Spleen (tissue), 7 donors: Measurements from ENCODE around the gene GCM1.

ENCODE experiments used
- POLR2A ChIP-seq, 3 donors: fragments of 450-650 bp; IDR thresholded peaks; one replicate each; pipeline ENCODE4 v1.5.1; 2017; ENCODE audit warnings: antibody characterized with exemption in 3 of 3, mild to moderate bottlenecking in 1 of 3
- TF ChIP-seq, protein P1 (sequence below), 11 experiments: fragments of 200-600 bp in 7 of 11; fragments of 450-650 bp in 4 of 11; sonication (generic) in 4 of 11; IDR thresholded peaks in 8 of 11; conservative IDR thresholded peaks in 3 of 11; 1 replicate in 7 of 11; 2 replicates in 4 of 11; pipeline versions ENCODE4 v1.4.0 to v1.8.0; 2016 to 2021; ENCODE audit warnings: antibody characterized with exemption in 11 of 11, inconsistent platforms in 4 of 11, mild to moderate bottlenecking in 1 of 11
- donor health status: DM: no; HTN: no; CAD: no; lungs with moderate emphysema.
- donor health status: DM: no; HTN: no; CAD: no.
- donor health status: DM: no; HTN: no; CAD: no.

DNA sequence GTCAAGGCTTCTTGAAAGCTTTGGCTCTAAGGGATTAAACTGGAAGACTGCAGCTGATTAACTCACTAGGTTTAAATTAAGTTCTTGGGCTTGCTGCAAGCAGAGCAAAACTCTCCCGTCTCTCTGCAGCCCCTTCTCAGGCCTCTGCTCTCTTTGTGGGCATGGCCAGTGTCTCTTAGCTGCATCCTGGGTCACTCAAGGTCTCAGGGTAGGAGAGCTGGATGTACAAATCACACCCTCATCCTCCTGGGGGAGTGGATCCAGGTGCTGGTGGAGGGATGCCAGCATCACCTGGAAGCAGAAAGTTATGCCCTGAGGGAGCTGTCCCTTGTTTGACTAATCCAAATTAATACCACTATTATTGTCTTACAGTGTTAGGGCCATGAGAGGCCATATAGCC lies 35.8 kb downstream of the GCM1 start:
- TF ChIP-seq, protein P1, sequence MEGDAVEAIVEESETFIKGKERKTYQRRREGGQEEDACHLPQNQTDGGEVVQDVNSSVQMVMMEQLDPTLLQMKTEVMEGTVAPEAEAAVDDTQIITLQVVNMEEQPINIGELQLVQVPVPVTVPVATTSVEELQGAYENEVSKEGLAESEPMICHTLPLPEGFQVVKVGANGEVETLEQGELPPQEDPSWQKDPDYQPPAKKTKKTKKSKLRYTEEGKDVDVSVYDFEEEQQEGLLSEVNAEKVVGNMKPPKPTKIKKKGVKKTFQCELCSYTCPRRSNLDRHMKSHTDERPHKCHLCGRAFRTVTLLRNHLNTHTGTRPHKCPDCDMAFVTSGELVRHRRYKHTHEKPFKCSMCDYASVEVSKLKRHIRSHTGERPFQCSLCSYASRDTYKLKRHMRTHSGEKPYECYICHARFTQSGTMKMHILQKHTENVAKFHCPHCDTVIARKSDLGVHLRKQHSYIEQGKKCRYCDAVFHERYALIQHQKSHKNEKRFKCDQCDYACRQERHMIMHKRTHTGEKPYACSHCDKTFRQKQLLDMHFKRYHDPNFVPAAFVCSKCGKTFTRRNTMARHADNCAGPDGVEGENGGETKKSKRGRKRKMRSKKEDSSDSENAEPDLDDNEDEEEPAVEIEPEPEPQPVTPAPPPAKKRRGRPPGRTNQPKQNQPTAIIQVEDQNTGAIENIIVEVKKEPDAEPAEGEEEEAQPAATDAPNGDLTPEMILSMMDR (IDR thresholded peaks at IDR 0.05 in 8 of 11, conservative IDR thresholded peaks at IDR 0.05 in 3 of 11), result no peak
- no peak for TF ChIP-seq POLR2A (IDR thresholded peaks at IDR 0.05)
